GM21529 (cell line): ENCODE measurements around the gene DHRS7C.

Experiments used
- ATAC-seq: cut with Tn5 transposase; IDR thresholded peaks from one replicate; pipeline ENCODE4 v1.9.1; 2021; ENCODE audit not compliant: unreplicated experiment

DHRS7C gene

GRCh38 chr17:9767432-9767991 is 23.9 kb downstream of the DHRS7C start:
- no peak for ATAC-seq

GRCh38 chr17:9766970-9767369 is 24.4 kb downstream of the DHRS7C start:
- no peak for ATAC-seq

GRCh38 chr17:9765322-9765721 is 26.1 kb downstream of the DHRS7C start:
- no peak for ATAC-seq

- ATAC-seq, result no peak
These were observed 27.7 kb downstream of the DHRS7C start for GRCh38 chr17:9763643-9764042.

- no peak for ATAC-seq
These were observed 31.1 kb downstream of the DHRS7C start for GRCh38 chr17:9760266-9760665.

- ATAC-seq, result no peak
These were observed 36.3 kb downstream of the DHRS7C start for GRCh38 chr17:9755083-9755482.

- ATAC-seq, result no peak
These were observed 40.9 kb downstream of the DHRS7C start for GRCh38 chr17:9750524-9750923.

GRCh38 chr17:9729735-9730420 is 61.5 kb downstream of the DHRS7C start:
- ATAC-seq, result no peak

- ATAC-seq, result no peak
These were observed 62.2 kb downstream of the DHRS7C start for GRCh38 chr17:9729034-9729650.

GRCh38 chr17:9728564-9728963 is 62.8 kb downstream of the DHRS7C start:
- ATAC-seq, result no peak

- no peak for ATAC-seq
These were observed 63.4 kb downstream of the DHRS7C start for GRCh38 chr17:9728005-9728404.

- no peak for ATAC-seq
These were observed 65.1 kb downstream of the DHRS7C start for GRCh38 chr17:9726291-9726690.

- ATAC-seq, result no peak
These were observed 65.8 kb downstream of the DHRS7C start for GRCh38 chr17:9725575-9725974.
